ENCODE measurements around the gene CEMIP. TPM values are rescaled to one million over a fixed set of nuclear protein-coding genes. Genes with fewer than 3 reads are reported as not detected.

CEMIP gene
- total RNA-seq, 2 donors from 2014 or later: 1.6 TPM; not detected in 1

DNA sequence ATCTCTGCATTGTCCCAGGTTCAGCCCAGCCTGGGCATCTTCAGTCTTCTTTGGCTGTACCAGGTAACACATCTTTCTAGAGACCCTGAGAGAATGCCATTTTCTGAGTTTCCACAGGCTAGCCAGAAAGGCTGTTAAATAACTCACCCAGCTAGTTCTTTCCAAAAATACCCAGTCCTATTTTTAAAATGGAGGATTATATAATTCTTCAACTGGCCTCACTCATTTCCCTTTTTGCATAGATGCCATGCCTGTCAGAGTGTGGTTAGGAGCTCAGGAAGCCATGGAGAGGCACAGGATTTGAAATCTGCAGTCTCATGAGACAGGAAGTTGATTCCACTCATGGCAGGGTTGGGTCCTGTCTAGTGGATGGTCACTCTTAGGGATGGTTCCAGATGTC lies 39.8 kb downstream of the CEMIP start:
- ATAC-seq: no peak
- Histone ChIP-seq H3K27ac (no peak overlapping the region), H3K4me1 (no peaks in the 10 kb centered on the region), H3K27me3 (no peaks in the 10 kb centered on the region), H3K9me3 (no peaks in the 10 kb centered on the region), H3K36me3 (replicated peaks in 1 of 2; ENCODE audit: insufficient read depth in 1 of 2, low read depth in 2 of 2) (no peaks in the 10 kb centered on the region), H3K4me3 (no peak overlapping the region)
- intact Hi-C loops (cut with DNase I): no loop called here
- no peak for DNase-seq
- TF ChIP-seq POLR2A (IDR thresholded peaks at IDR 0.05): no peak
- TF ChIP-seq, protein P1, sequence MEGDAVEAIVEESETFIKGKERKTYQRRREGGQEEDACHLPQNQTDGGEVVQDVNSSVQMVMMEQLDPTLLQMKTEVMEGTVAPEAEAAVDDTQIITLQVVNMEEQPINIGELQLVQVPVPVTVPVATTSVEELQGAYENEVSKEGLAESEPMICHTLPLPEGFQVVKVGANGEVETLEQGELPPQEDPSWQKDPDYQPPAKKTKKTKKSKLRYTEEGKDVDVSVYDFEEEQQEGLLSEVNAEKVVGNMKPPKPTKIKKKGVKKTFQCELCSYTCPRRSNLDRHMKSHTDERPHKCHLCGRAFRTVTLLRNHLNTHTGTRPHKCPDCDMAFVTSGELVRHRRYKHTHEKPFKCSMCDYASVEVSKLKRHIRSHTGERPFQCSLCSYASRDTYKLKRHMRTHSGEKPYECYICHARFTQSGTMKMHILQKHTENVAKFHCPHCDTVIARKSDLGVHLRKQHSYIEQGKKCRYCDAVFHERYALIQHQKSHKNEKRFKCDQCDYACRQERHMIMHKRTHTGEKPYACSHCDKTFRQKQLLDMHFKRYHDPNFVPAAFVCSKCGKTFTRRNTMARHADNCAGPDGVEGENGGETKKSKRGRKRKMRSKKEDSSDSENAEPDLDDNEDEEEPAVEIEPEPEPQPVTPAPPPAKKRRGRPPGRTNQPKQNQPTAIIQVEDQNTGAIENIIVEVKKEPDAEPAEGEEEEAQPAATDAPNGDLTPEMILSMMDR (IDR thresholded peaks at IDR 0.05): no peak

DNA sequence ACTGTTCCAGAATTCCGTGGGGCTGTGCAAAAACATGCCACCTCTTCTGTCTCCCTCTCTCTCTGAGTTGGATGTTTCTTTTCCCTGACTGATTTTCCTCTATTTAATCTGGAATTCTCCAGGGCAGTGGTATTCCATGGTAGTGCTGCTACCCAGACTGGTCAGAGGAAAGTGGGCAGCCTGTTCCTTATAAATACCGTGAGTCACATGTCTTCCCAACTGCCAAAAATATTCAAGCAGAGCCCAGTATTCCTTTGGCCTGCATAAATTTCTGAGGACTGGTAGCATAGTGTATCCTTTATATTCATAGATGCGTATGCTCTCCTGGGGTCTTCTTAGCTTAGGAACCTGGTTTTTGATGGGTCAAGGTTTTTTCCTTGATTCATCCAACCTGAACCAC lies 40.9 kb downstream of the CEMIP start:
- 65 to 77% methylated on average over 3 of the region's 3 CpGs for WGBS, 2 donors
- intact Hi-C loops (cut with DNase I): no loop called here
- no peaks in the 10 kb centered on the region for H3K4me1 ChIP-seq
- DNase-seq (no peak), ATAC-seq (no peak)
- no peaks in the 10 kb centered on the region for H3K9me3 ChIP-seq
- no peak overlapping the region for H3K27ac ChIP-seq
- TF ChIP-seq, protein P1 (IDR thresholded peaks at IDR 0.05): no peak
- TF ChIP-seq POLR2A (IDR thresholded peaks at IDR 0.05): no peak
- H3K36me3 ChIP-seq (replicated peaks in 1 of 2; ENCODE audit: insufficient read depth in 1 of 2, low read depth in 2 of 2): no peaks in the 10 kb centered on the region
- H3K4me3 ChIP-seq: no peak overlapping the region
- no peaks in the 10 kb centered on the region for H3K27me3 ChIP-seq

DNA sequence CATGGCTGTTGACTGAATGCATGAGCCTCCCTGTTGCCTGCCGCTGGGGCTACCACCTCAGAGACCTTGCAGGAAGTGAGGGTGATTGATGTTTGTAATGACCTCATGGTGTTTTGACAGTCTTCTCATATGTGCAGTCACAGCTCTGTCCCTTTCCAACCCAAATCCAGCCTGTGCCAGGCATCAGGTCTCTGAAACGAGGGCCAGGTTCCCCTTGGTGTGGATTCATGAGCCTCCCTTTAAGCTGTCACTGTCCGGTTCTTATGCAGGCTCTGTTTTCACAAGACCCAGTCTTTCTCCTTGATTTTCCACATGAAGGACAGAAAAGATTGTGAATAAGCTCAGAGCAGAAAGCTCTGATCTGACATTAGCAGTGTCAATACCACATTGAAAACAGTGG lies 43.1 kb downstream of the CEMIP start:
- Histone ChIP-seq H3K9me3 (no peaks in the 10 kb centered on the region), H3K27ac (no peak overlapping the region), H3K36me3 (replicated peaks in 1 of 2; ENCODE audit: insufficient read depth in 1 of 2, low read depth in 2 of 2) (no peaks in the 10 kb centered on the region), H3K27me3 (no peaks in the 10 kb centered on the region), H3K4me1 (no peaks in the 10 kb centered on the region), H3K4me3 (no peak overlapping the region)
- WGBS, 2 donors: 65 to 78% methylated on average over 3 of the region's 3 CpGs
- TF ChIP-seq POLR2A (IDR thresholded peaks at IDR 0.05): no peak
- TF ChIP-seq, protein P1 (IDR thresholded peaks at IDR 0.05): no peak
- intact Hi-C loops (cut with DNase I): no loop called here
- DNase-seq (no peak), ATAC-seq (no peak)

DNA sequence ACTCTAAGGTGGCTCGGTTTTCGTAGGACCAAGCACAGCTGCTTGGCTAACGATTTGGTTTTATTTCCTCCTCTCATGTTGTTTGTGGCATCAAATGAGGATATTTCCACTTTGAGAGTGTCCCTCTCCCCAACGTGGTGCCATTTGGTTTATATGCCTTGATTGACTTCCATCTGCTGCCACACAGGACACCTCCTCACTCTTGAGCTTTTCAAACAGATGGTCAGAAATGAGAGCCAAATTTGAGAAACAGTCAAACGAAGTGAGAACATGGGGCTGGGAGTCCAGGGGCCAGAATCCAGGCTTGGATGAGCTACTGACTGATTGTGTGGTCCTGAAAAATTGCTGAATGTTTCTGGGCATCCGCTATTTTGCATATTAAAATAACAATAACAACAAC lies 43.5 kb downstream of the CEMIP start:
- no peak for ATAC-seq
- no peak overlapping the region for H3K27ac ChIP-seq
- H3K4me3 ChIP-seq: no peak overlapping the region
- H3K36me3 ChIP-seq (replicated peaks in 1 of 2; ENCODE audit: insufficient read depth in 1 of 2, low read depth in 2 of 2): no peaks in the 10 kb centered on the region
- no peak for DNase-seq
- WGBS, 2 donors: 72 to 79% methylated on average over 6 of the region's 6 CpGs
- H3K9me3 ChIP-seq: no peaks in the 10 kb centered on the region
- intact Hi-C loops (cut with DNase I): no loop called here
- no peaks in the 10 kb centered on the region for H3K27me3 ChIP-seq
- TF ChIP-seq, protein P1 (IDR thresholded peaks at IDR 0.05): no peak
- TF ChIP-seq POLR2A (IDR thresholded peaks at IDR 0.05): no peak
- H3K4me1 ChIP-seq: no peaks in the 10 kb centered on the region

DNA sequence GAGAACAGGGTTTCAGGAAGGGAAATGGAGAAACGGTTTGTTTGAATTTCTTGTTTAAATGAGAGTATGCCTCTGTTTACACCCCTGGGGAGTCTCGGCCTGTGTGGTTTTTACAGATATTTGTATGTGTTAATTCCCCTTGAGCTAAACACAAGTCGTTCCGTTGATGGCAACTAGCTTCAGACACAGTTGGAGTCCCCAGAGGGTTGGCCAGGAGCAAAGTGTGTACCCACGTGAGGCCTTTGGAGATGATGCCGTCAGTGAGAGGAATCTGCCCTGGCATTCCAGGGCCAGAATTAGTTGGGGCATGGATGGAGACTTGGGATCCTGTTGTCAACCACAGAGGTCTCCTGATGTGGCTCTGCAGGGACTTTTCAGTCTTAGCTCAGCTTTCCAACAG lies 44.0 kb downstream of the CEMIP start:
- WGBS, 2 donors: 64 to 70% methylated on average over 6 of the region's 6 CpGs

More for the DNA sequence above, 44.0 kb downstream of the CEMIP start:
- H3K4me3 ChIP-seq: no peak overlapping the region
- no peaks in the 10 kb centered on the region for H3K36me3 ChIP-seq (replicated peaks in 1 of 2; ENCODE audit: insufficient read depth in 1 of 2, low read depth in 2 of 2)
- ATAC-seq (no peak), DNase-seq (no peak)
- no peaks in the 10 kb centered on the region for H3K4me1 ChIP-seq
- H3K9me3 ChIP-seq: no peaks in the 10 kb centered on the region
- no peak overlapping the region for H3K27ac ChIP-seq
- no peak for TF ChIP-seq POLR2A (IDR thresholded peaks at IDR 0.05)
- intact Hi-C loops (cut with DNase I): no loop called here
- H3K27me3 ChIP-seq: no peaks in the 10 kb centered on the region
